Measurements from ENCODE around the gene FLAD1.
A peak's percentile ranks its signal among the peaks of the same experiment; 100 is the strongest.

FLAD1 gene

GRCh38 chr1:154952664-154953063, 30.5 kb upstream of the FLAD1 start:
- DNase-seq = no peak

DNA sequence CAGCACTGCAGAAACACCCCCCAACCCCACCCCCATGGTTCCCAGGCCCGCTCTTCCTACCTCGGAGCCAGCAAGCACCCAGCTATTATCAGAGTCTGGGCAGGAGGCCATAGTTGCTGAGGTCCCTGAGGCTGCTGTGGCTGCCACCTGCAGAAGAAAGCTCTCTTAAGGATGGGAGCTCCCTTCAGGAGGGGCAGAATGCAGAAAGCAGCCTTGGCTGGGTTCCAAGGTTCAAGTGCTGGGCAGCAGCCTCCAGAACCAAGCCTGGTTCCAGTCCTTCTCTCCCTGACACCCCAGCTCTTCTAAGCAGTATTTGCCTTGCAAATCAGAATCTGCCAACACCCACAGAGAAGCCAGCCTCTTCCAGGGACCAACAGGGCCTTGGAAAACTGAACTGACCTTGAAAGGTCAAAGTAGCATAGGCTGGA, 29.5 kb upstream of the FLAD1 start:
- DNase-seq = no peak

DNA sequence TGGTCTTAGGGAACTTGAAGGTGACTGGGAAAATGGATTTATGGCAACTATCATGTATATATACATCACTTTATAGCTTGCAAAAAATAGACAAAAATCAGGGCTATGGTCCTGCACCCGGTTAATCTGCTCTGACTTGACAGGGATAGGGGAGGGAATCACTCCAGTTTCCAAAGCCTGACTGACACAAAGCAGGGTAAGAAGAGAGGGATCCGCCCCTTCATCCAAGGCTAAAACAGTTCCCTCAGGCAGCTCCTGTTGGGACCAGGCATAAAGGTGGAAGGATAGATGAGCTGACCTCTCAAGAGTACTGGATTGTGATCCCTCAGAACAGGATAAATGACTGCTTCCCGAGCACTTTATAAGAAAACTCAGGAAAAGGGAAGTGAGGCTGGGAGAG, 28.6 kb upstream of the FLAD1 start:
- DNase-seq = no peak

DNA sequence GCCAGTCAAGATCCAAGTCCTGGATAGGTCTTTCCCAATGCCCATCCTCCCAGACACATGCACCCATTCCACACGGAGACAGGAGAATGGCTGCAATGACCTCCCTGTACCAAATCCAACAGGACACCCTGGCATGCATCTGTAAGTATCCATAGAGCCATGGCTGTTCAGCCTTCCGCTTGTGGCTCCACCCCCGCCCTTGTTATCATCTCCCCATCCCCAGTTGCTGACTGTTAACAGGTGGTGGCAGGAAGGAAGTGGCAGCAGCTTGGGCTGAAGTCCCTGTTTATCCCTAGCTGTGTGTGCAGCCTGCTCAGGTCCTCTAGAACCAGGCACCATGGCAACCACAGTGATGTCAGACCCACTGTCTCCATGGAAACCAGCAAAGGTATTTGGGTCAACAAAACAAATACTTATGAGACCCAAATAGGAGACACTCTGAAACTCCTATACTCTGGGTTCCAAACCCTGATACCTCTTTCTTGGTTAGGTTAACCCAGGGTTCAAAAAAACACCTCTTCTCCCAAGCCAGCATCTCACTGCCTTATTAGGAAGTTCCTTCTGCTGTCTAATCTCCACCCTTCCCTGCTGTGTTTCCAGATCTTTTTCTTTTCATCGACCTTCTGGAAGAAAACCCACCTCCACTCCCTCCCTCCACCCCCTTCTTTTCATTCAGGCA, 28.0 kb upstream of the FLAD1 start:
- DNase-seq = peak; percentile 92

GRCh38 chr1:154955718-154956543, 27.2 kb upstream of the FLAD1 start, which contains the start of gene PBXIP1:
PBXIP1 (minus strand) TSS chr1:154956099; CDS start chr1:154953721, 2,378 bp downstream.
- peak; percentile 96 to 98 for DNase-seq

DNA sequence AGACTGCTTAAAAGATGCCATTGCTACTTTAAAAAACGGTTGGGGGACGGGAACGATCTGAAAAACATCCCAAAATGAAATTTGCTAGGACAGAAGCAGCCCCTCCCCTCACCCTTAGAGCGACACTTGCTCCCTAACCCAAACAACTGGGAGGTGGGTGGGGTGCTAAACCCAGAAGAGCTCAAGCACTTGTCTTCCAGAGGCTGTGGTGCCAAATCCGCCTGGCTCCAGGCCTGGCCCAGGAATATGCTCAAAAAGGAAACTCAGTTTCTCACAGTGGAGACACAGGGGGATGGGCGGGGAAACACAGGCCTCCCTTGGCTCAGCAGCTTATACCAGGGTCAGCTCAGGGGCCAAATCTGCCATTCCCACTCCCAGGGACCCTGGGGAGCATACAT, 26.6 kb upstream of the FLAD1 start:
- peak in 1 of 2 experiments; percentile 14 for DNase-seq

- DNase-seq = no peak
These were observed 26.0 kb upstream of the FLAD1 start for GRCh38 chr1:154957091-154957657.

DNA sequence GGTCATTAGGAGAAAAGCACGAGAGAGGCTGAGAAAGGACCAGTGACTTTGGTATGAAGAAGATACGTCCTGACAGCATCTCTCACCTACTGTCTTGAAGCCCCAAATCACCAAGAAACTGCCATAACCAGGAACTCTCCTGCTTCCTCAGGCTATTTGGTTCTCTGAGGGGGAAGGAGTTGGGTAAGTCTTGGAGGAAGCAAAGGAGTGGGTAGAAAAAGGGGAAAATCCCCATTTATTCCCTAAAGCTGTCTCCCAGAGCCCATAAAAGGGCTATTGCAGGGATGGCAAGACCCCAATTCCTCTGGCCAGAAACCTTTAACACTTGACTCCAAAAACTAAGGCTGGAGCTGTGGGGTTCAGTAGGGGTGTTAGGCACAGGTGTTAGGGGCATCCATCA, 25.1 kb upstream of the FLAD1 start:
- no peak for DNase-seq

- DNase-seq = no peak
These were observed 24.3 kb upstream of the FLAD1 start for GRCh38 chr1:154958681-154959425.

DNA sequence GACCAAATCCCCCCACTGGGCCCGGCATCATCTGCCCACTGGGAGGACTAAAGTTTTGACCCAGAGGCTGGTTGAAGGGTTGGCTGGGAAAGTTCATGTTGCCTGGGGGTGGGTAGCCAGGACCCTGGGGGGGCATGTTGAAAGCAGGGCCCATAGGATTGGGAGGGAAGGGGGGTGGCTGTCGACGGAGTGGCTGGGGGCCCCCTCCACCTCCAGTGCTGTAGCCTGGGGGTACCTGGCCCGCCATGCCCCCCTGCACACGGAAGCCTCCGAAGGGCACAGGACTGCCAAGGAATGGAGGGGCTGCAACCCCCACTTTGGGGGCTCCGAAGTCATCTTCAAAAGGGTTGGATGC, 23.7 kb upstream of the FLAD1 start:
- no peak for DNase-seq

DNA sequence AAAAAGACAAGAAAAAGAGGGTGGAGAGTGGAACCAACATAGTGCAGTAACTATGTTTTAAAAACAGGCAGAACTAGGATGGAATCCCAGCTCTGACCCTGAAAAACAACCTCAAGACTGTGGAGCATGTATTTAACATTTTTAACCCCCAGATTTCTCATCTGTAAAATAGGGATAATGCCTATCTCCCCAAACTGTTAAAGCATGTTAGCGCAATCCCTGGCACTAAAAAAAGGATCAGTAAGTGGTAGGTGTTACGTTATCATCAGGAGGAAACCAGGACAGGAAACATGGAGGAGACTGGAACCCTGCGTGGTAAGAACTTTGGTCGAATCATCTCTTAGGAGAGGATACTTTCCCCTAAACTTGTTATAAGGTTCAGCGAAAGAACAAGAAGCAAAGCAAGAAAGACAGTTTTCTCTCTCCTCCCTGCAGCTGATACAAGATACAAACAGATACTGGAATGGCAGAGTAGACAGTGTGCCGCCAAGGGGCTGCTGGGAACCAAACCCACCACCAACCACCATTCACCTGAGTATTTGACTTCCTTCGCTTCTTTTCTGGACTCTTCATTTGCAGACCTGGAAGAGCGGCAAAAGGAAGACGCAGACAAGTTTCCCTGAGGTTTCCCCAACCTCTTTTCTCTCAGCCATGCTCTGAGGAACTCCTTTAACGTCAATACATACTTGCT, 22.6 kb upstream of the FLAD1 start:
- DNase-seq = no peak

DNA sequence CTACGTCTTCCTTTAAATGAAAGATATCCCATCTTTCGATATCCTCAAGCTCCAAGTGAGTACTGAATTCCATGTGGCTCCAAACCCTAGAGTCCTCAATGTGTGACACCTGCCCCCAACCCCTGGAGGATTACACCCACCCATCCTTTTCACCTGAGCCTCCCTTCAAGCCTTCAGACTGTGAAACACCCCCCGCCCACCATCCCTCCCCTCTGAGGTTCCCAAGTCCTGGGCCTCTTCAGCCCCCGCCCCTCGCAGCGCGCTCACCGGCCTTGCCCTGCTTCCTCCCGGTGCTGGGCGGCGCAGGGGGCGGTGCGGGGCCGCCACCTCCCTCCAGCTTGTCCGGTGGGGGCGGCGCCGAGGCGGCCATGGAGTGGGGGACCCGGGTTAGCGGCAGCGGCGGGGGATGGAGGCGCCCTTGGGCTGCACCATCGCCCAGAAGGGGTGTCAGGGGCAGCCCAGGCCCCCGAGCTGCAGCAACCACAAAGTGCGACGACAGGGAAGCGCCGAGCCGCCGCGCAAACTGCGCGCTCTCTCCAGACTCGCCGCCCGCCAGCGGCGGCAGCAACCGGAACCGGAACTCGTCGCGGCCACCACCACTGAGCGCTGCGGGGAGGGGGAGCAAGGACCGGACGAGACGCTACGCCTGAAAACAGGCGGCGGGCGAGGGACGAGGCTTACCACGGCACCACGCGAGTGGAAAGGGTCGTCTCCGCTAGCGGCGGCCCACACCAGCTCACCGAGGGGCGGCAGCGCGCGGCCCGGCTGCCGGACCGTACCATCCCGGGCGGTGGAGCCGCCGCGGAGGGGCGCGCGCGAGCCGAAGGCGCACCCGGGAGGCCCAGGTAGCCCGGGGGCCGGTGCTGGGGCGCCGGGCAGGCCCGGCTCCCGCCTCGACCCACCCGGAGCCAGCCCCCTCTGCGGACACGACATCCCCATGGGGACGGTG, 21.7 kb upstream of the FLAD1 start, which contains the start of gene PYGO2:
Gene PYGO2, minus strand, starts transcription at position 576 of the 949 bp plus-strand sequence. Its CDS starts 206 bp downstream, at position 370.
- peak; percentile 77 to 95 for DNase-seq

DNA sequence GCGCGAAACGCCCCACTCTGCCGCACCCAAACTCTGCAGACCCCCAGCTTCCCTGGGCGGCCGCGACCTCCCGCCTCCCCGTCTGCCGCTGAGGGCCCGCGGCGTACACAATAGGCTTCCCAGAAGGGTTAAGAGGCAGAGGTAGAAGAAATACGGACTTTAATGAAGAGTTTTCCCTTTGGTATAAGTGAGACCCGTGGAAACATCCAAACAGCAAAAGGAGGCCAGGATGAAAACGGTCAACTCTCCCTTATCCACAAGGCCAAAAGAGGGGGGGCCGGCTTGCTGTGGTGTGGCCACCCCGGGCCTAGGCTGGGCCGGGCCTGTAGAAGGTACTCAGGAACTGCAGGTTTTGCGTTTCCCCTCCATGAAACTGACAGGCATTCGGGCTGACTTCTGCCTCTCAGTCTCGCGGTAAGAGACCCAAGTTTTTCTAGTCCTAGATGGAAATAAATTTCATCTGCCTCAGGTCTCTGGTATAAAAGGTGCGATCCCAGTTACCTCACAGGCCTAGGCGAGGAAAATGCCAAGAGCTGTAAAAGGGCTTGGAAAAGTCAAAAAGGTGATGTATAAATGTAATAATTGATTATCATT, 20.9 kb upstream of the FLAD1 start:
- peak in 1 of 2 experiments; percentile 27 for DNase-seq

DNA sequence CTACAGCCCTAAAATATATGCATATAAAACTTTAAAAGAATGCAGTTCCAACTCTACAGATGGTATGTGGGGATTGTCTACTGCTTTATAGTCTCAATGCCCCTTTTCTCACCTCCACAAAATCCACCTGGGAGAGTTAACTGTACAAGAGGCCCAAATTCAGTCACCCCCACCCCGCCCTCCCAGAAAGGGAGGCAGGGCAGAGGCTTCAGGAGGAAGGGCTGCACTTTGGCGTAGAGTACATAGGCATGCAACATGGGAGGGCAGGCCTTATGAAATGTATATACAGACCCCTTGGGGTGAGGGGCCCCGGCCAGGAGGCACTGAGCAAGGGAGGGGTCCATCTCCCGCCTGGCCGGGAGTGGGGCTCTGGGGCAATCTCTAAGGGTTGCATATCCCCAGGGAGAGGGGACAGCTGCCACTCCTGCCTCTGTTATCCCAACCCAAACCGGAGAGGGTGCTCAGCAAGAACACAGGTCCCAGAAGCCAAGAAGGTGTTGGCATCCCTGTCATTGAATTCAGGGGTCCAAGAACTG, 20.3 kb upstream of the FLAD1 start:
- no peak for DNase-seq

GRCh38 chr1:154963643-154964042, 19.5 kb upstream of the FLAD1 start:
- DNase-seq = no peak

GRCh38 chr1:154964359-154964758, 18.8 kb upstream of the FLAD1 start:
- DNase-seq = no peak

DNA sequence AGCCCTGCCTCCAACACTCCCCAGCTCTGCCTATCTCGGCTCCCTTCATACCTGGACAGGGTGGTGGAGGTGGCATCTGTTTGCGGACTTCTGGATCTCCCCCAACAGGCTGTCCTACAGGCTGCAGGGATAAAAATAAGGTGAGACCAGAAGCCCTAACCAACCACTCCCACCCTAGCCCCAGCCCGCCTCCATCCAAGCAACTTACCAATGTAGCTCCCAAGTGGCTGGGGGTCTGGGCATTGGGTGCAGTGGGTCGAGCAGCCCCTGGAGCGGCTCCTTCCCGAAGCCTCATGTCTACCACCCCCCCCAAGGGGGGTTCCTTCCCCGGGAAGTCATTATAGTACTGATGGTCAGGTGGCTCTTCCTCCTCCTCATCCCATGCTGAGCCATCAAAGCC, 17.0 kb upstream of the FLAD1 start:
- no peak for DNase-seq

DNA sequence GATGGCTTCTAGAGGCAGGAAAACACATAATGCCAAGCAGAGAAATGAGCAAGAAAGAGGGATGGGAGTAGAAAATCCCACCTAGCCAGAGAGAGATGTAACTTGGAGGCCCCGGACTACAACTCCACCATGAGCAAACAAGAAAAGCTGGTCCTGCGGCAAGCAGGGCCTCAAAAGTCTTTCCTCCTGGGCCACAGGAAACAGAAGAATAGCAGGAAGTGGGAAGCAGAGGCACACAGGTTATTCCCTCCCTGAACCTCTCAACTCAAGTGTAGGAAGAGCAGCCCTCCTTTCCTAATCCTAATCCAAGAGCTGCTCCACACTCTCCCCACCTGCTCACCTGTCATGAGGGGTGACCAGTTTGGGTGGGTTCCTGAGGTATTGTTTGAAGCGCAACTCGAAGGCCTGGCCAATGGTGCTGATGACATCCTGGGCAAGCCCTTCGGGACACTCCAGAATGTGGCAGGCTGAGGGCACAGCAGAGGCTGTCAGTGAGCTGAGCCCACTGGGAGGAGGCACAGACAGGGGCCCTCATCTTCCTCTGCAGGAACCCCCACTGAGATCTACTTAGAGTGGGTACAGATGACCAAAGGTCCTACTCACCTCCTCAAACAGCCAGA, 15.7 kb upstream of the FLAD1 start:
- DNase-seq = no peak

DNA sequence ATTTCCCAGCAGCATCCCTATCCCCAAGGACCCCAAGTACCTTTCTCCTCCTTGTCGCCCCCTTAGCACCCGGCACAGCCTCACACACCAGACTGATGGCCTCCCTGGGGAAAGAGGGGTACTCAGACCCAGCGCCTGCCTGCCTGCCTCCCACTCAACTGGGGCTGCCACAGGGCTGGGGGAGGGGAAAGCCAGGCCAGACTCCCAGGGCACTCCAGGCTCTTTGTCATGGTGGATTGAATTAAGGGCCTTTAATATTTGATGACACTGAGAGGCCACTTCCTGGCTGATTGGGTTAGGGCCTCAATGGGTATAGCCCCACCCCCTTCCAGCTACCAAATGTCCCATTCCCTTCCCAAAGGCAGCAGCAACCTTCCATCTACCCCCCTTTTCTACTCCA, 14.4 kb upstream of the FLAD1 start:
- DNase-seq = no peak

DNA sequence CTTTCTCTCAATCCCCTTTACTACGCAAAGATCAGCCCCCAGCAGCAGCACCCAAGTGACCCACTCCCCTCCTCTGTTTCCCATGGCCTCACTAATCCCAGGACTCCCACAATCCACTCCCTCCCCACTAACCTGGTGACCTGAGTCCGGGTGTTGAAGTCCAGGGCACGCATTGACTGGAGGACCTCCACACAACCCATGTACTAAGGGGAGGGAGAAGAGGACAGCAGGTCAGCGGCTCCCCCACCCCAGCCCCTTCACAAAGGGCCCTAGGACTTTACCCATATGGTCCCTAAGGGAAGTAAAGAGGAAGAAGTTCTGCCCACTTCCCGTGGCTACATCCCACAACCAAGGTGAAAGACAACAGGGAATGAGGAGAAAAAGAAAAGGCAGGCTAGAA, 13.9 kb upstream of the FLAD1 start:
- DNase-seq = no peak
